NCI-H1694 (cell line): Measurements from ENCODE around the gene RPRD2.
"Not testable (repeated sequence)": the region's sequence is repeated elsewhere in the genome, so short reads cannot be mapped to it uniquely, and the experiment has no call there.

Experiments used
- DNase-seq: peaks from one replicate; lab custom pipeline; 2025; lab: John Stamatoyannopoulos, UW

Gene RPRD2

DNA sequence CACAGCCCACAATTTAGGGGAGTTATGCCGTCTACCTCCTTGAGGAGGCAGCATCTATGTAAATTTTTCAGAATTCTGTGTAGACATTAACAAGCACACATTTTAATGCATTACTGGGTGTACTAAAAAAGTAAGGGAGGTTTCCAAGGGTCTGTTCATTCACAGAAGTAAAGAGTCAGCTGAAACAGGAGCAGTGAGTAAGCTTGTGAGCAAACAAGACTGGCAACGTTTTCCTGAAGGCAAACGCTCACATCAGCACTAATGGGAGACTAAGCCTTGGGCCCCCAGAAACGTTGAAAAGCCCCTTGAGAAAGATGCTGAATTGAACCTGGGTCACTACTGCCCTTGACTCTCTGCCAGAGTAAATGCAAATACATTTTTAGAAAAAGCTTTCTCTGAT, 25.7 kb downstream of the RPRD2 start:
- no peak for DNase-seq

DNA sequence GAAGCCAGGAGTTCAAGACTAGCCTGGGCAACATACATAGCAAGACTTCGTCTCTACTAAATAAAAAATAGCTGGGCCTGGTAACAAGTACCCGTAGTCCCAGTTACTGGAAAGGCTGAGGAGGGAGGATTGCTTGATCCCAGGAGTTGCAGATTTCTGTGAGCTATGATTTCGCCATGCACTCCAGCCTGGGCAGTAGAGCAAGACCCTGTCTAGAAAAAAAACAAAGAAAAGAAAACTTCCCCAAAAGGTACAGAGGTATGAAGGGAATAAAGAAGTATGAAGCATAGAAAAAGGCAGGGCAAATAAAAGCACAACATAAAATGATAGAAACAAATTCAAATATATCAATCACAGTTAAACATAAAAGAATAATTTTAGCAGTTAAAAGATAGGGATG, 28.7 kb downstream of the RPRD2 start:
- DNase-seq: no peak

DNA sequence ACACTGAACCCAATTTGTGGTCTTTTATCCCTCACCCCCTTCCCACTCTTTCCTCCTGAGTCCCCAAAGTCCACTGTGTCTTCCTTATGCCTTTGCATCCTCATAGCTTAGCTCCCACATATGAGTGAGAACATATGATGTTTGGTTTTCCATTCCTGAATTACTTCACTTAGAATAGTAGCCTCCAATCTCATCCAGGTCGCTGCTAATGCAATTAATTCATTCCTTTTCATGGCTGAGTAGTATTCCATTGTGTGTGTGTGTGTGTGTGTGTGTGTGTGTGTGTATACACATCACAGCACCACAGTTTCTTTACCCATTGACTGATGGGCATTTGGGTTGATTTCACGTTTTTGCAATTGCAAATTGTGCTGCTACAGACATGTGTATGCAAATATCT, 31.2 kb downstream of the RPRD2 start:
- not testable (repeated sequence) for DNase-seq

DNA sequence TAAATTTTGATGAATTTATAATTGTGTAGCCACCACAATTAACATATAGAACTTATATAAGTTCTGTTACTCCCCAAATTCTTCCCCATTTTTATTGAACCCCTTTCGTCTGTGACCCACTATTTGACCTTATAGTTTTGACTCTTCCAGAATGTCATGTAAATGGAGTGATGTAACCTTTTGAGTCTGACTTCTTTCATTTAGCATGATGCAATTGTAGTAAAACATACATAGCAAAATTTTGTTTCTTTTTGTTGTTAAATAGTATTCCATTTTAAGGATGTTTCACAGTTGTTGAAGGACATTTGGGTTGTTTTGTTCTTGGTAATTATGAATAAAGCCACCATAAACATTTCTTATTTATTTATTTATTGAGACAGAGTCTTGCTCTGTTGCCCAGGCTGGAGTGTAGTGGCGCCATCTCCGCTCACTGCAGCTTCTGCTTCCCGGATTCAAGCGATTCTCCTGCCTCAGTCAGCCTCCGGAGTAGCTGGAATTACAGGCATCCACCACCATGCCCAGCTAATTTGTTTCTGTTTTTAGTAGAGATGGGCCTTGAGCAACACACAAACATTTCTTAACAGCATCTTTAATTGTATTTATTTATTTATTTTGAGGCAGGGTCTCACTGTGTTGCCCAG, 33.6 kb downstream of the RPRD2 start:
- no peak for DNase-seq

DNA sequence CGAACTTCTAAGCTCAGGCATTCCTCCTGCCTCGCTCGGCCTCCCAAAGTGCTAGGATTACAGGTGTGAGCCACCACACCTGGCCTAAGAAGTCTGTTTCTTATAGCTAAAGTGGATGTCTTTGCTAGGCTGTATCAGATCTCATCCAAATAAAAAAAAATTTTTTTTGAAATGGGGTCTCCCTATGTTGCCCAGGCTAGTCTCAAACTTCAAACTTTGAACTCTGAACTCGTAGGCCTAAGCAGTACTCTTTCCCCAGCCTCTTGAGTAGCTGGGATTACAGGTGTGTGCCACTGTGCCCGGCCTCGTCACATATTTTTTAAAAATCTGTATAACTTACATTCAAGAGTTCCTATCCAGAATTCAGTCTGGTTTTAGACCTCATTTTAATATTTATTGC, 40.5 kb downstream of the RPRD2 start:
- DNase-seq: no peak

DNA sequence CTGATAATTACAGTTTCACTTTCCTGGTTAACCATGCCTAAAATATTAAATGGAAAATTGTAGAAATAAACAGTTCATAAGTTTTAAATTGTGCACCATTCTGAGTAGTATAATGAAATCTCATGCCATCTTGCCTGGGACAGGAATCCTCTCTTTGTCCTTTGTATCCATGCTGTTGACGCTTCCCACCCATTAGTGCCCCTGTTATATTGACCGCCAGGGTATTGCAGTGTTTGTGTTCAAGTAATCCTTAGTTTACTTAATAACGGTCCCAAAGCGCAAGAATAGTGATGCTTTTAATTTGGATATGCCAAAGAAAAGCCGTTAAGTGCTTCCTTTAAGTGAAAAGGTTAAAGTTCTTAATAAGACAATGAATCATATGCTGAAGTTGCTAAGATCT, 41.7 kb downstream of the RPRD2 start:
- DNase-seq: no peak

DNA sequence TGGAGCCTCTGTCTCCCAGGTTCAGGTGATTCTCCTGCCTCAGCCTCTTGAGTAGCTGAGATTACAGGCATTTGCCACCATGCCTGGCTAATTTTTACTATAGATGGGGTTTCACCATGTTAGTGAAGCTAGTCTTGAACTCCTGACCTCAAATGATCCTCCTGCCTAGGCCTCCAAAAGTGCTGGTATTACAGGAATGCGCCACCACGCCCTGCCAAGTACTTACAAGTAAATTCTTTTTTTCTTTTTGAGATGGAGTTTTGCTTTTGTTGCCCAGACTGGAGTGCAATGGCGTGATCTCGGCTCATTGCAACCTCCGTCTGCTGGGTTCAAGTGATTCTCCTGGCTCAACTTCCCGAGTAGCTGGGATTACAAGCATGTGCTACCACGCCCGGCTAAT, 42.5 kb downstream of the RPRD2 start:
- no peak for DNase-seq

DNA sequence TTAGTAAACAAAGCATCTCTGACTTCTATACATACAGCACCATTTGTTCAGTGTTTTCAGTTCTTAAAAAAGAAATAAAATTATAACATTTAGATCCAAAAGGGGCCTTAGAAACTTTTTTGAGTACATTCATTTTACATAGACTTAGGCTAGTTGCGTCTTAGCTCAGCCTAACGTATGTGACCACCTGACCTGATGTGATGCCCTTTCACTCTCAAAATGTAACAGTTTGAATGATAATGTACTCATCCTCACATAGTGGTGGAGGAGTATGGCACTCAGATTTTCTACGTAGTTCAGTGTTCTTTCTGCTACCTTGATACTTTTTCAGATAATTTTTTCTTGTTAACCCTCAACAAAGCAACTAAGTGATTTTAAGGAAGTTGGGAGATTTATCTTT, 43.4 kb downstream of the RPRD2 start:
- DNase-seq: no peak

DNA sequence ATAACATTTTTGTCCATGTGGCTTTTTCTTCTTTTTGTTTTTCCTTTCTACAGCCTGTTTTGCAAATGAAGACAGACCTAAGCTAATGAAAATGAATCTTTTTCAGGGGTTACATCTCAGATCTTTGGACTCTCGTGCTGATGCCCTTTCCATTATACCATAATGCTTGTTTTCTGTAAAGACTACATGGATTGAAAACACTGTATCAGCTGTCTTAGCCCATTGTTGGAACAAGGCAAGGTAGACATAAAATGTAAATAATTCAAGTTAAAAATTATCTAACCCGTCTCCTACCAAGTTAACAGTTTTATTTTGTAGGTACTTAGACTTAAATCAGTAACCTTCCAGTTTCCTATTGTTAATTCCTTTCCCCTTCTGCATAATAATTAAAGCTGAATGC, 44.9 kb downstream of the RPRD2 start:
- no peak for DNase-seq

DNA sequence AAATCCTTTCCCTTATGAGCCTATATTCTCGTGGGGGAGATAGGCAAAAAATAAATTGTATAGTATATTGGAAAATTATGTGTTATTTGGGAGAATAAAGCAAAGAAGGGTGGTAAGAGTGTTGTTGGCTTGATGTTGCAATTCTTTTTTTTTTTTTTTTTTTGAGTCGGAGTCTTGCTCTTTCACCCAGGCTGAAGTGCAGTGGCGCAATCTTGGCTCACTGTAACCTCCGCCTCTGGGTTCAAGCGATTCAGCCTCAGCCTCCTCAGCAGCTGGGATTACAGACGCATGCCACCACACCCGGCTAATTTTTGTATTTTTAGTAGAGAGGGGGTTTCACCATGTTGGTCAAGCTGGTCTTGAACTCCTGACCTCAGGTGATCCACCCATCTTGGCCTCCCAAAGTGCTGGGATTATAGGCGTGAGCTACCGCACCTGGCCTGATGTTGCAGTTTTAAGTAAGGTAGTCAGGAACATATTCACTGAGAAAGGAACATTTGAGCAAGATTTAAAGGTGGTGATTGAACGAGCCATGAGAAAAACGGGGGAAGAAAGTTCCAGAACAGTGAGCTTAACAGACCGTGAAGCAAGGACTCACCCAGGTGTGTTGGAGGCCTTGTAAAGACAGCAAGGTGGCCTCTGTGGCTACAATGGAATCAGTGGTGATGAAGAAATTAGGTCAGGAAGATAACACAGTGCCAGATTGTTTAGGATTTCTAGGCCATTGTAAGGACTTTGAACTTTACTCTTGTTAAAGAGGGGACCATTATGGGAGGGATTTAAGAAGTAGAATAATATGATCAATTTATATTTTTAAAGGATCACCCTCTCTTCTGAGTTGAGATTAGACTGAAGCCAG, 45.8 kb downstream of the RPRD2 start:
- DNase-seq: no peak

DNA sequence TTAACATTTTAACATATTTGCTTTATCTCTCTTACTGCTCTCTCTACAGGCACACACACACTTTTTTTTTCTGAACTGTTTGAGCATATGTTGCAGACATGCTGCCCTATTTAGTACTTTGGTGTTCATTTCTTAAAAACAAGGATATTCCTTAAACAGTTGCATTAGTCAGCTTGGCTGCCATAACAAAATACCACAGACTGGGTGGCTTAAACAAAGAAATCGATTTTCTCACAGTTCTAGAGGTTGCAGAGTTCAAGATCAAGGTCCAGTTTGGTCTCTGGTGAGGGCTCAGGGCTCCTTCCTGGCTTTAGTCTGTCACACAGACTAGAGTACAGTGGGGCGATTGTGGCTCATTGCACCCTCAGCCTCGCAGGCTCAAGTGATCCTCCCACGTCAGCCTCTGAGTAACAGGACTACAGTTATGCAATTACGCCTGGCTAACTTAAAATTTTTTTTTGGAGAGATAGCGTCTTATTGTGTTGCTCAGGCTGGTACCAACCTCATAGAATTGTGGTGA, 46.7 kb downstream of the RPRD2 start:
- DNase-seq: no peak

DNA sequence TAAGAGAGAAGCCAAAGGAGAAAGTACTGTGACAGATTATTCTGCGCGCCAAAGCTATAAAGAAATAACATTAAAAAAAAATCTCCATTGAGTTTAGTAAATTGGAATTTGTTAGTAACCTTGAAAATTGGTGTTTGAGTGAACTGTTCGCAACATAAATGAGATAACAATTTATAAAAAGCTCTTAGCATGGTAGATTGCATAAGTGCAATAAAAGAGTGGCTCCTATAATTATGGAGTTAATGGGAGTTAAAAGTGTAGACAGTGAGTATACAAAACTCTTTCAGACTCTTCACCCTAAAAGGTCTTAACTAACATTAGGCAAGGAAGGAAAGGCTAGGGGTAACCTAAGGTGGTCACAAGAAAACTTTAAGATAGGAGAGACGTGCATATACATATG, 50.6 kb downstream of the RPRD2 start:
- DNase-seq: no peak

DNA sequence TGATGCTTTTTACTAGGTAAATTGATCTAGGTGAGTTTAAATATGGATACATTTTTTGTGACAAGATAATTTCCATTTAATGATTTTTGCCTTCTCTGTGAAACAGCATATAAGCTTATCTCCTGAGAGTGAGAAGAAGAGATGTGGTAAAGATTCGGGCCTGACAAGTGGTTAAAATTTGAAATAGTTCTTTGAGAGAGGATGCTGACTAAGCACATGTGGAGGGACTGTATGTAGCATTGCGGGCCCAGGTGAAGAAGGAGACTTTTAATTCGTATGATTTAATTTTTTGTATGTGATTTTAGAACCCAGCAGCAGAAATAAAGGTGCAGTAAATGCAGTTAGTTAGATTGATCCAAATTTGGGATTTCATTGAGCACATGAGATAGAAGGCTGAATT, 51.9 kb downstream of the RPRD2 start:
- DNase-seq: no peak

DNA sequence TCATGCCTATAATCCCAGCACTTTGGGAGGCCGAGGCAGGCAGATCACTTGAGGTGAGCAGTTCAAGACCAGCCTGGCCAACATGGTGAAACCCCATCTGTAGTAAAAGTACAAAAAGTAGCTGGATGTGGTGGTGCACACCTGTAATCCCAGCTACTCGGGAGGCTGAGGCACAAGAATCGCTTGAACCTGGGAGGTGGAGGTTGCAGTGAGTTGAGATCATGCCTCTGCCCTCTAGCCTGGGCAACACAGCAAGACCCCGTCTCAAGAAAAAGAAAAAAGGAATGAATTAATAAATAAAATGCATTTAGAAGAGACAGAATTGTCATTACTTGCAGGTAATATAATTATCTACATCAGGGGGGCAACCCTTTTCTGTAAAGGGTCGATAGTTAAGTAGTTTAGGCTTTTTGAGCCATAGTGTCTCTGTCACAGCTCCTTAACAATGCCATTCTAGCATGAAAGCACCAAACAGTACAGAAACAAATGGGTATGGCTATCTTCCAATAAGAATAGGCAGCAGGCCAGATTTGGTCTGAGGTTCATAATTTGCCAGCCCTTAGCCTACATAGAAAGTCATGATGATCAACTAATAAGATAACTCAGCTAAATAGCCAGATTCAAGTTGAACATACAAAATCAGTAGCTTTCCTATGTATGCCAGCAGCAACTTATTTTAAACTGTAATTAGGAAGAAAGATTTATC, 56.8 kb downstream of the RPRD2 start:
- DNase-seq: no peak

DNA sequence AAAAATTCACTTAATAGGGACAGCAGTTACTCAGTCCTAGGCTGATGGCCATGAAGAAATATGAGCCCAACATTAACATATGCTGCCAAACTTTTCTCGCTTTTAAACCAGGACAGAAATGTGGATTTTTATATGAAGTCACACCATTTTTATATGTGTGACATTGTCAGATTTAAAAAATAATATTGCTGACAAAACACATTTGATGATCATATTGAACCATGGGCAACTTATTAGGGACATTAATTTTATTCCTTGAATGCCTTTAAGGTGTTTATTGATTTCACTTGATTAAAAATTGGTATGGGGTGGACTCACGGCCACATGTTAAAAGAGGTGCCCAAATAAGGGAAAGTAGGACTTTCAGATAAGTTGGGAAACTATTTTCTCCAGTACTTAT, 58.6 kb downstream of the RPRD2 start:
- no peak for DNase-seq

DNA sequence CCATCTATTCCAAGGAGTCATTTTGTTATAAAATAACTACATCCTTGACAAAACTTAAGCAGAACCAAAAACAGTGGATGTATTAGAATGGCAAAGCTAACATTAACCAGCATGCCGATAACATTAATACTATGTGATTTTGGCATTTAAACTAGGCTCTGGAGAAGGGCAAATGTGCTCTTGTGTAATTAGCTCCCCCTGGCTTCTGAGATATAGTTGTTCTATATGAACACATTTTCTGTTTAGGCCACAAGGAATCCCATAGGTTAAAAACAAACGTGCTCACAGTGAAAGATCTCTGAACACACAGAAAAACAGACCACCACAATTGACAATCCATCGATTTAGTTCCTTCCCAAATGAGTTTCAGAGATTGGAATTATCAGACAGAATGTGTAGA, 65.9 kb downstream of the RPRD2 start:
- peak; percentile 18 for DNase-seq

DNA sequence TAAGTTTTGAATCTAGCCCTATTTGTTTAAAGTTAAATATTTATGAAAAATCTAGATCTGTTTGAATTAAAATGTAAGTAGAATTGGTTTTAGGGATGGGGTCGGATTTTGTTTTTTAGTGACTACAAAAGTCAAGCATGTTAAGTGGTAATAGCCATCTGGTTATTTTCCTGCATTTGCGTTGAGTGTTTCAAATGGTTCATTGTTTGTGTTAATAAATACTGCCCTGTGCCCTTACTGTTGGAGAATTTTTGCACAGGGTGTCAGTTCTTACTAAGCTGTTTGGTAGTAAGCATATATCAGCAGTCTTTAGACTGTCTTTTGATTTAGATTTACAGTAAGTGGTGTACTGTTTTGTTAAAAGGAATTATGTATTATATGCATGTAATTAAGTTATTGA, 77.2 kb downstream of the RPRD2 start:
- DNase-seq: no peak

DNA sequence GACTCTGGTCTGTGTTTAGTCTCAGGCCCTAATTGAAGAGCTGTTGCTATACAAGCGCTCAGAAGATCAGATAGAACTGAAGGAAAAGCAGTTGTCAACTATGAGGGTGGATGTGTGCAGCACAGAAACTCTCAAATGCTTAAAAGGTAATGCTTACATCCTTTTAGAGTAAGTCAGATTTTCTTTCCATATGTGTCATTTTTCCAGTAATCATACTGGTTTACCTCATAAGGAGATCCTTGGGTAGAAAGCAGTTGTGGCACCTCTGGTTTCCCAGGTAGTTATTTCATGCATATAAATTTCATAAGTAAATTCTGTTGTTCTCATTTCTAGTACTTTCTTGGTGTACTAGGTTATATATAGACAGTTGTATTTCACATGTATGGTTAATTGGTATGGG, 80.3 kb downstream of the RPRD2 start:
- no peak for DNase-seq

DNA sequence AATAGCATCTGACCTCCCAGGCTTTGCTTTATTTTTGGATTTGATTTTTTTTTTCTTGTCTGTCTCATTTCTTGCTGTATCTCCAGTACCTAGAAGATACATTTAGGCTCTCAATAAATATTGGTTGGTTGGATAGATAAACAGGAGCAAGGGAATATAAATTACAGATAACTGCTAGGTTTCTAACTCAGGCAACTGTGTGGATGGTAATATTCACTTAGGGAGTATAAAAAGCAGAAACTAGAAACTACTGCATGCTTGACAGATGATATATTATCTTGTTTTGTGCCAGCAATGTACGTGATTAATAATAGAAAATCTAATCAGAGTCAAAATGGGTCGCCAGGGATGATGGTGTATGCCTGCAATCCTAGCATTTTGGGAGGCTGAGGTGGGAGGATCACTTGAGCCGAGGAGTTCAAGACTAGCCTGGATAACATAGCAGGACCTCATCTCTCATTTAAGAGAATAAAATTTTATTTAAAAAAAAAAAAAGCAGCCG, 92.2 kb downstream of the RPRD2 start:
- DNase-seq: no peak

DNA sequence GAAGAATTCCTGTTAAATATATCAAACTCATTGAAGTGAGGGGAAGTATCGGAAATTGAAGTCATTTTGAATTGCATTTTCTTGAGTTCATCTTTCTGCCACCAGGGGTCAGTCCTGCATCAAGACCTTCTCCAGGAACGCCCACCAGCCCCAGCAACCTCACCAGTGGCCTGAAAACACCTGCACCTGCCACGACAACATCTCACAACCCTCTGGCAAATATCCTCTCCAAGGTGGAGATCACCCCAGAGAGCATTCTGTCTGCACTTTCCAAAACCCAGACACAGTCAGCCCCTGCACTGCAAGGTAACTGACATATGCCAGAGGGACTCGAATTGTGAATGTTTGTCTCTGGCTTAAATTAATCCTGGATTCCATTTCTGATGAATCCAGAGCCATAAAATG, 100.5 kb downstream of the RPRD2 start:
- peak; percentile 68 for DNase-seq

DNA sequence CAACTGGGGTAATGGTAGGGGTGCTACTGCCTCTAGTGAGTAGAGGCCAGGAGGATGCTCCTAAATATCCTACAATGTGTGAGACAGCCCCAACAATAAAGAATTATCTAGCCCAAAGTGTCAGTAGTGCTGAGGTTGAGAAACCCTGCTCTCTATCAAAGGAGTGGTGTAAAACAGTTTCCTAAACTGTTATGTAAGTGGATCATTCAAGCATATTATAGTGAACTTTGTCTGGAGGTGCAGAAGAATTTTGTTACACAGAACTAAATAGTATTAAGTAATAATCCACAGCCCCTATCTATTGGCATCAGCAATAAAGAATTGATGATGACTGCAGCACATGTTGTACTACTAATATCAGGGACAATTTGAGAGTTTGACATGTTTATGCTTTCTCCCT, 103.0 kb downstream of the RPRD2 start:
- no peak for DNase-seq

DNA sequence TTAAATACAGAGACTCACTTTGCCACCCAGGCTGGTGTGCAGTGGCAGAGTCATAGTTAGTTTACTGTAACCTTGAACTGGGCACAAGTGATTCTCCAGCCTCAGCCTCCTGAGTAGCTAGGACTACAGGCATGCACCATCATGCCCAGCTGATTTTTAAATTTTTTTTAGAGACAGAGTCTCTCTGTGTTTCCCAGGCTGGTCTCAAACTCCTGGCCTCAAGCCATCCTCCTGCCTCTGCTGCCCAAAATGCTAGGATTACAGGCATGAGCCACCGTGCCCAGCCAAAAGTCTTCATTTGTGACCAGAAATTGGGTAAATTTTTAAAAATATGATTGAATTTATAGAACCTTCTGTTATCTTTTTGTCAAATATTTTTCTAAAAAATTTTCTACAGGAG, 105.3 kb downstream of the RPRD2 start:
- DNase-seq: no peak
